ENCODE data around the gene RPL15. TPM values are rescaled to one million over a fixed set of nuclear protein-coding genes. Genes with fewer than 3 reads are reported as not detected.

RPL15 gene
- total and polyA plus RNA-seq, 2 donors (not counting 1 experiment from before 2014, with no cell fraction given), result 2,177 to 5,195 TPM

GRCh38 chr3:23915537-23916108 lies 1.3 kb upstream of the RPL15 start:
- CTCF ChIA-PET, result interaction anchor here (0.6 to 2.5 kb wide), 3 partner anchors 20 to 31 kb away, joined by 3 to 11 read pairs (median 6); no protein-coding TSS in a partner anchor
- peak overlapping the region; percentile 99 for H3K4me3 Mint-ChIP-seq
- peak overlapping the region; percentile 67 for H3K27ac Mint-ChIP-seq
- H3K4me1 Mint-ChIP-seq, result peaks cover 49% of the 10 kb centered on the region
- H3K27me3 Mint-ChIP-seq, result peaks cover 4% of the 10 kb centered on the region
- Histone ChIP-seq H3K9ac (ENCODE audit: low read length) (peak overlapping the region; percentile 93), H2AFZ (ENCODE audit: insufficient read depth, low read depth, low read length, poor library complexity, severe bottlenecking) (peak overlapping the region; percentile 93), H3K4me3 (ENCODE audit: control extremely low read depth in 1 of 5, extremely low read depth in 1 of 5, insufficient read depth in 1 of 5, low read depth in 2 of 5, low read length in 4 of 5) (peak overlapping the region in 1 of 5 experiments; percentile 99), H3K4me1 (ENCODE audit: control insufficient read depth in 2 of 2, insufficient read depth in 2 of 2, low read length in 2 of 2) (peaks cover 33 to 35% of the 10 kb centered on the region in 2 donors), H3K9me3 (ENCODE audit: control extremely low read depth in 1 of 3, control insufficient read depth in 2 of 3, insufficient read depth in 1 of 3, low read length in 2 of 3) (no peaks in the 10 kb centered on the region), H3K4me2 (replicated peaks; ENCODE audit: low read depth, low read length, poor library complexity, severe bottlenecking) (peak overlapping the region; percentile 92), H3K27ac (ENCODE audit: low read length in 2 of 2) (no peak overlapping the region), H3K79me2 (ENCODE audit: control insufficient read depth, insufficient read depth, low read length) (peaks cover 42% of the 10 kb centered on the region), H3K36me3 (replicated peaks in 1 of 2; ENCODE audit: control extremely low read depth in 1 of 2, control insufficient read depth in 1 of 2, extremely low read depth in 1 of 2, insufficient read depth in 2 of 2, low read length in 1 of 2) (peaks cover 3 to 32% of the 10 kb centered on the region in 2 experiments), H4K20me1 (ENCODE audit: control insufficient read depth, insufficient read depth, low read length, poor library complexity, severe bottlenecking) (peaks cover 33% of the 10 kb centered on the region), H3K27me3 (replicated peaks in 1 of 4; ENCODE audit: control extremely low read depth in 1 of 4, control insufficient read depth in 3 of 4, insufficient read depth in 4 of 4, low read length in 3 of 4) (no peaks in the 10 kb centered on the region)
- ATAC-seq (ENCODE audit: low read depth) (no peak), DNase-seq (peak; percentile 23)
- TF ChIP-seq EZH2 (IDR thresholded peaks at IDR 0.05; ENCODE audit: borderline replicate concordance, insufficient read depth, low read depth, low read length, poor library complexity, severe bottlenecking), result no peak
- no peak for TF ChIP-seq CTCF (IDR thresholded peaks at IDR 0.05)
- 57% methylated on average over 5 of the region's 7 CpGs for WGBS (ENCODE audit: insufficient coverage)
- intact Hi-C loops (cut with micrococcal nuclease), result loop anchor here (1.0 to 10.0 kb wide), 5 partner anchors 27 to 1749 kb away; partner anchors contain the start of genes TOP2B and UBE2E2
- H3K9me3 Mint-ChIP-seq (ENCODE audit: insufficient read depth), result no peaks in the 10 kb centered on the region
- POLR2A ChIA-PET, result interaction anchor here (1.1 to 1.8 kb wide), 2 partner anchors 10 to 104 kb away, joined by 3 read pairs; no protein-coding TSS in a partner anchor
